Body of pancreas (tissue), 4 donors: ENCODE measurements around the gene MAP7D1.

Experiments
- POLR2A ChIP-seq, 3 donors: fragments of 450-650 bp; IDR thresholded peaks; one replicate each; pipeline ENCODE4 v1.6.1; 2016; ENCODE audit warnings: antibody characterized with exemption in 3 of 3, mild to moderate bottlenecking in 2 of 3
- TF ChIP-seq, protein P1 (sequence below), 7 experiments: fragments of 450-650 bp in 4 of 7; fragments of 200-600 bp in 3 of 7; sonication (generic) in 3 of 7; IDR thresholded peaks; one replicate each; pipeline ENCODE4 v1.5.1; 2016 to 2019; ENCODE audit warnings: antibody characterized with exemption in 7 of 7

DNA sequence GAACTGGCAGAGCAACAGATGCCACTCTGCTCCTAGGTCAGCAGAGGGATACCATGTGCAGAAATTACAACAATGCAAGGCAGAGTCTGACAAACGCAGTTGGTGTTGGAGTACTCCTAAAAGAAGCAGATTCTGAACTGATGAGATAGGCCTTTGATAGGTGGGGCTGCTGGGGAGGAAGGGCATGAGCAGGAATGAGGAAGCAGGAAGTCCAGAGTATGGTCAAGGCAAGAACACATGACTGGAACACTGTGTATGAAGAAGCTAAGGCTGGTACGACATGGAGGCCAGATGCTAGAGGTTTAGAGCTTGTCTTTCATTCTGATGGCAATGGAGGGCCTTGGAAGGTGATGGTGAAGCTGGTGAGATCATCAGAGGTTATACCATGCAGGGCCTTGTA, 56.8 kb downstream of the MAP7D1 start:
- TF ChIP-seq, protein P1, sequence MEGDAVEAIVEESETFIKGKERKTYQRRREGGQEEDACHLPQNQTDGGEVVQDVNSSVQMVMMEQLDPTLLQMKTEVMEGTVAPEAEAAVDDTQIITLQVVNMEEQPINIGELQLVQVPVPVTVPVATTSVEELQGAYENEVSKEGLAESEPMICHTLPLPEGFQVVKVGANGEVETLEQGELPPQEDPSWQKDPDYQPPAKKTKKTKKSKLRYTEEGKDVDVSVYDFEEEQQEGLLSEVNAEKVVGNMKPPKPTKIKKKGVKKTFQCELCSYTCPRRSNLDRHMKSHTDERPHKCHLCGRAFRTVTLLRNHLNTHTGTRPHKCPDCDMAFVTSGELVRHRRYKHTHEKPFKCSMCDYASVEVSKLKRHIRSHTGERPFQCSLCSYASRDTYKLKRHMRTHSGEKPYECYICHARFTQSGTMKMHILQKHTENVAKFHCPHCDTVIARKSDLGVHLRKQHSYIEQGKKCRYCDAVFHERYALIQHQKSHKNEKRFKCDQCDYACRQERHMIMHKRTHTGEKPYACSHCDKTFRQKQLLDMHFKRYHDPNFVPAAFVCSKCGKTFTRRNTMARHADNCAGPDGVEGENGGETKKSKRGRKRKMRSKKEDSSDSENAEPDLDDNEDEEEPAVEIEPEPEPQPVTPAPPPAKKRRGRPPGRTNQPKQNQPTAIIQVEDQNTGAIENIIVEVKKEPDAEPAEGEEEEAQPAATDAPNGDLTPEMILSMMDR (IDR thresholded peaks at IDR 0.05) = no peak
- TF ChIP-seq POLR2A (IDR thresholded peaks at IDR 0.05) = no peak
